Endothelial cell of umbilical vein (primary cell): ENCODE data around the gene UAP1L1. TPM values are rescaled to one million over a fixed set of nuclear protein-coding genes. Genes with fewer than 3 reads are reported as not detected.

Source experiments
- BruUV-seq: library from RNA; stranded (reverse); fragments of 400-500 nt; replicated peaks from 2 replicates; lab custom pipeline; 2021; lab: Mats Ljungman, UMichigan
- CTCF ChIA-PET: fragments of 300-600, 350-600 bp; sonication (Branson Sonifier 250); formaldehyde crosslinking; loops from one replicate; lab custom pipeline; 2021; ENCODE audit warnings: antibody characterized with exemption, inconsistent platforms; lab: Charles Lee
- POLR2A ChIA-PET: fragments of 300-600, 350-600 bp; sonication (Branson Sonifier 250); formaldehyde crosslinking; loops from one replicate; lab custom pipeline; 2021; ENCODE audit warnings: antibody characterized with exemption, inconsistent platforms; lab: Charles Lee
- DNase-seq: peaks from one replicate; pipeline ENCODE4 v3.0.0-alpha.2; 2011; ENCODE audit warnings: low read depth, low spot score
- FAIRE-seq: peaks from 2 replicates; lab custom pipeline; 2011; peaks lifted over from hg19 to GRCh38; lab: Jason Lieb, UNC
- H2AFZ ChIP-seq: 2 replicates; pipeline ENCODE4 v1.6.0; 2012; ENCODE audit warnings: low read depth, low read length, control low read depth, inconsistent platforms
- H3K27ac ChIP-seq: 2 replicates; pipeline ENCODE4 v1.5.1; 2011; ENCODE audit warnings: low read depth, mild to moderate bottlenecking, control low read depth, low read length, moderate library complexity; ENCODE audit not compliant: insufficient read depth
- H3K27me3 ChIP-seq, 2 experiments: 2 replicates each; pipeline versions ENCODE4 v1.6.0 to v1.6.1; 2011; ENCODE audit warnings: low read length in 2 of 2, mixed read lengths in 1 of 2; ENCODE audit not compliant: control insufficient read depth in 2 of 2, insufficient read depth in 2 of 2
- H3K36me3 ChIP-seq, 2 experiments: 2 replicates in 1 of 2; 3 replicates in 1 of 2; pipeline ENCODE4 v1.5.1; 2011; ENCODE audit warnings: low read length in 2 of 2, mild to moderate bottlenecking in 1 of 2, moderate library complexity in 1 of 2; ENCODE audit not compliant: control insufficient read depth in 2 of 2, insufficient read depth in 2 of 2; ENCODE audit errors: extremely low read depth in 1 of 2
- H3K4me1 ChIP-seq: 3 replicates; pipeline ENCODE4 v1.5.1; 2011; ENCODE audit warnings: mild to moderate bottlenecking, low read length; ENCODE audit not compliant: control insufficient read depth, insufficient read depth; ENCODE audit errors: extremely low read depth
- H3K4me2 ChIP-seq: 2 replicates; pipeline ENCODE4 v1.6.1; 2011; ENCODE audit warnings: low read length, control low read depth, mixed read lengths; ENCODE audit not compliant: insufficient read depth
- H3K4me3 ChIP-seq, 3 experiments: fragments of 200-600 bp in 1 of 3; sonication (generic), shearing (Covaris generic) in 1 of 3; replicated peaks in 1 of 3; 2 replicates each; pipeline ENCODE4 v1.5.1; 2011 to 2016; ENCODE audit warnings: control low read depth in 3 of 3, low read length in 3 of 3, mild to moderate bottlenecking in 2 of 3, inconsistent platforms in 1 of 3, low read depth in 1 of 3, moderate library complexity in 1 of 3; ENCODE audit not compliant: insufficient read depth in 1 of 3
- H3K79me2 ChIP-seq: 2 replicates; pipeline ENCODE4 v1.6.0; 2012; ENCODE audit warnings: low read length, inconsistent platforms; ENCODE audit not compliant: control insufficient read depth, insufficient read depth
- H3K9ac ChIP-seq: replicated peaks from 2 replicates; pipeline ENCODE3; 2011; ENCODE audit warnings: low read length, control low read depth; ENCODE audit not compliant: insufficient read depth; ENCODE audit errors: extremely low read depth
- H3K9me1 ChIP-seq: replicated peaks from 3 replicates; pipeline ENCODE4 v1.6.0; 2011; ENCODE audit warnings: mild to moderate bottlenecking, low read length; ENCODE audit not compliant: control insufficient read depth, insufficient read depth; ENCODE audit errors: extremely low read depth
- H3K9me3 ChIP-seq: replicated peaks from 2 replicates; pipeline ENCODE4 v1.5.1; 2012; ENCODE audit warnings: low read length, inconsistent platforms; ENCODE audit not compliant: control insufficient read depth, insufficient read depth
- H4K20me1 ChIP-seq: replicated peaks from 2 replicates; pipeline ENCODE3; 2011; ENCODE audit warnings: mild to moderate bottlenecking, low read length; ENCODE audit not compliant: control insufficient read depth, insufficient read depth; ENCODE audit errors: extremely low read depth
- CTCF ChIP-seq, 2 donors: IDR thresholded peaks; 1 replicate in 1 of 2; 2 replicates in 1 of 2; pipeline ENCODE4 v1.5.1; 2011; ENCODE audit warnings: low read length in 2 of 2, mild to moderate bottlenecking in 2 of 2, moderate library complexity in 2 of 2, control low read depth in 1 of 2, inconsistent platforms in 1 of 2, low read depth in 1 of 2; ENCODE audit not compliant: insufficient read depth in 1 of 2; ENCODE audit errors: extremely low read depth in 1 of 2
- EZH2 ChIP-seq: IDR thresholded peaks from 2 replicates; pipeline ENCODE4 v1.6.1; 2012; ENCODE audit warnings: borderline replicate concordance, low read depth, mild to moderate bottlenecking, moderate library complexity, low read length, inconsistent platforms; ENCODE audit not compliant: severe bottlenecking
- FOS ChIP-seq: IDR thresholded peaks from 2 replicates; pipeline ENCODE4 v1.6.1; 2011; ENCODE audit warnings: mild to moderate bottlenecking, low read length, moderate library complexity, borderline replicate concordance; ENCODE audit not compliant: insufficient read depth
- GATA2 ChIP-seq: IDR thresholded peaks from 2 replicates; pipeline ENCODE4 v1.7.0; 2011; ENCODE audit warnings: low read depth, mild to moderate bottlenecking, moderate library complexity, mixed read lengths, low read length; ENCODE audit not compliant: insufficient read length, insufficient read depth
- JUN ChIP-seq: IDR thresholded peaks from 2 replicates; pipeline ENCODE4 v1.6.1; 2011; ENCODE audit warnings: borderline replicate concordance, low read depth; ENCODE audit not compliant: insufficient read length, insufficient read depth
- MAX ChIP-seq: IDR thresholded peaks from 2 replicates; pipeline ENCODE4 v1.6.1; 2011; ENCODE audit not compliant: insufficient read depth, insufficient read length
- MYC ChIP-seq: IDR thresholded peaks from one replicate; pipeline ENCODE4 v1.6.1; 2011; ENCODE audit warnings: mild to moderate bottlenecking, low read depth, low read length
- POLR2A ChIP-seq: IDR thresholded peaks from 2 replicates; pipeline ENCODE4 v1.6.1; 2012; ENCODE audit warnings: low read depth, mild to moderate bottlenecking, control low read depth, low read length
- POLR2AphosphoS5 ChIP-seq: IDR thresholded peaks from 2 replicates; pipeline ENCODE4 v1.6.1; 2012; ENCODE audit warnings: low read depth, mild to moderate bottlenecking, control low read depth, low read length, moderate library complexity; ENCODE audit not compliant: insufficient read depth
- dilution Hi-C: fragments of 300-500 bp; cut with MboI; formaldehyde crosslinking; loops from one replicate; pipeline ENCODE4 v1.15.0; 2019; ENCODE audit warnings: low sequenced_read_pairs; ENCODE audit not compliant: extremely low pct_ligation_motif_present
- intact Hi-C: fragments of 100-400 bp; cut with micrococcal nuclease; formaldehyde crosslinking; loops from one replicate; pipeline ENCODE4 v1.10.0; 2022
- polyA plus RNA-seq, 4 experiments: library from polyadenylated mRNA; depleted of rRNA in 3 of 4; stranded (reverse) in 3 of 4; unstranded in 1 of 4; fragments of >200 nt; gene quantifications; 2 replicates each; pipeline versions ENCODE4 v1.2.1 to v1.2.3, GENCODE V29; 2011 to 2012; ENCODE audit warnings: missing spikeins in 1 of 4
- total RNA-seq: library from RNA; stranded (reverse); gene quantifications from 2 replicates; pipeline ENCODE4 v1.2.3, GENCODE V29; 2021

Gene UAP1L1
- total and polyA plus RNA-seq, 2 donors (not counting 3 experiments of a cell fraction or from before 2014, with no cell fraction given) = 26.0 to 41.7 TPM

DNA sequence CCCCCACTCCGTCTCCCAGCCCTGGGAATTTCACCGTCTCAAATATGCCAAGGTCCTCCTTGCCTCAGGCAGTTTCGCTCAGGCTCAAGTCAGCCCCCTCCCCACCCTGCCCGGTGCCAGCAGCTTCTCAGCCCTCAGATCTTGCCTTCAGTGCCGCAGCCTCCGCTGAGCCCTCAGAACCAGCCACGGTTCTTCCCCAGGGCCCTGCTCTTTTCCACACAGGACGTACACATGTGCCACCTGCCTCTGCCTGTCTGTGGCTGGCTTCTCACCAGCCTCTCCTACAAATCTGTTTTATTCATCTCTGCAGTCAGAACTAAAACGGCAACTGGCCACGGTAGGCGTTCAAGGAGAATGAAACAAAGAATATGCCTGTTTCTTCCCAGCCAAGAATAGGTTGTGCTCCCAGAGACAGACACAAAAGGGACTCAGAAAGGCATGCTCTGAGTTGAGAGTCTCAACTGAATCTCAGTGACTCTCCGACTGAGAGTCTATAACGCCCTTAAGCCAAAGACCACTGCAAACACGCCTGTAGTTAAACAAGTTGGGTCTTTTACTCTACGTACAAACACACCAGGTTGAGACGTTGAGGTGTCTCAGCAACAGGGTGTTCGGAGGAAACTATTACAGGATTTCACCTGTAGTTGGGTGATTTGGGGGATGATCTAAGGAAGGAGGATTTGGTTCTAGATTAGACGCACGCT, 51.0 kb downstream of the UAP1L1 start:
- CTCF ChIA-PET = interaction anchor here (0.5 to 3.3 kb wide), 5 partner anchors 10 to 108 kb away, joined by 3 to 17 read pairs (median 4); no protein-coding TSS in a partner anchor

More for the DNA sequence above, 51.0 kb downstream of the UAP1L1 start:
- no TSS peak for BruUV-seq
- peak overlapping the region; percentile 68 for H3K4me2 ChIP-seq
- H3K4me3 ChIP-seq = peak overlapping the region in 2 of 3 experiments; percentile 51 to 63
- H3K4me1 ChIP-seq = peaks cover 26% of the 10 kb centered on the region
- no peaks in the 10 kb centered on the region for H3K36me3 ChIP-seq
- no peaks in the 10 kb centered on the region for H3K9me3 ChIP-seq
- peak; percentile 18 for FAIRE-seq
- H3K79me2 ChIP-seq = peaks cover 20% of the 10 kb centered on the region
- no peak overlapping the region for H3K9ac ChIP-seq
- POLR2A ChIA-PET = no interaction called here
- H3K27me3 ChIP-seq = no peaks in the 10 kb centered on the region
- no peaks in the 10 kb centered on the region for H4K20me1 ChIP-seq
- no peaks in the 10 kb centered on the region for H3K9me1 ChIP-seq
- intact Hi-C loops (no loop called here), dilution Hi-C loops (no loop called here)
- peak overlapping the region; percentile 16 for H3K27ac ChIP-seq
- no peak overlapping the region for H2AFZ ChIP-seq
- TF ChIP-seq POLR2AphosphoS5 (no peak), MAX (no peak), GATA2 (no peak), MYC (no peak), EZH2 (no peak), CTCF (IDR thresholded peaks at IDR 0.05; ENCODE audit: extremely low read depth in 1 of 2, insufficient read depth in 1 of 2, low read depth in 1 of 2, low read length in 2 of 2) (no peak), JUN (no peak), FOS (no peak), POLR2A (no peak)
- no peak for DNase-seq
